Esophagus squamous epithelium (tissue), 4 donors: ENCODE data around the gene MNS1.

ENCODE experiments used
- POLR2A ChIP-seq, 4 donors: fragments of 450-650 bp; IDR thresholded peaks; one replicate each; pipeline ENCODE4 v1.6.1; 2017; ENCODE audit warnings: antibody characterized with exemption in 4 of 4, mild to moderate bottlenecking in 4 of 4, moderate library complexity in 3 of 4
- TF ChIP-seq, protein P1 (sequence below), 6 experiments: fragments of 450-650 bp in 4 of 6; fragments of 200-600 bp in 2 of 6; sonication (generic) in 2 of 6; IDR thresholded peaks; one replicate each; pipeline ENCODE4 v1.5.1; 2016 to 2019; ENCODE audit warnings: antibody characterized with exemption in 6 of 6, mild to moderate bottlenecking in 4 of 6, moderate library complexity in 4 of 6

DNA sequence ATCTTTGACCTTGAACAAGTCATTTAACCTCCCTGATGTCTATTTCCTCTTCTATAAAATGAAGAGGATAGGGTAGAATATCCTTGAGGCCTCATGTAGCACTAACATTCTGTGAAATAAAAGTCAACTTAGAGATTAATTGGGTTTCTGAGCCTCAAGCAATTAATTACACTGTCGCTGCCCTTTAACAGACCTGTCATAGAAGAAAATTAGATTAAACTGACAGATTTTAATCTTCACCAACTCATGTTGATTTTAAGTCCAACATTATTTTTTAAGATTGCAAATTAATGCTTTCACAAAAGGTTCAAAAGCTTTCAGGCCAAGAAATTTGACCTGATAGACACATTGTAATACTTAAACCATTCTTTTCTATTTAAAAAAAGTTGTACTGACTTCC, 8.1 kb upstream of the MNS1 start:
- TF ChIP-seq, protein P1, sequence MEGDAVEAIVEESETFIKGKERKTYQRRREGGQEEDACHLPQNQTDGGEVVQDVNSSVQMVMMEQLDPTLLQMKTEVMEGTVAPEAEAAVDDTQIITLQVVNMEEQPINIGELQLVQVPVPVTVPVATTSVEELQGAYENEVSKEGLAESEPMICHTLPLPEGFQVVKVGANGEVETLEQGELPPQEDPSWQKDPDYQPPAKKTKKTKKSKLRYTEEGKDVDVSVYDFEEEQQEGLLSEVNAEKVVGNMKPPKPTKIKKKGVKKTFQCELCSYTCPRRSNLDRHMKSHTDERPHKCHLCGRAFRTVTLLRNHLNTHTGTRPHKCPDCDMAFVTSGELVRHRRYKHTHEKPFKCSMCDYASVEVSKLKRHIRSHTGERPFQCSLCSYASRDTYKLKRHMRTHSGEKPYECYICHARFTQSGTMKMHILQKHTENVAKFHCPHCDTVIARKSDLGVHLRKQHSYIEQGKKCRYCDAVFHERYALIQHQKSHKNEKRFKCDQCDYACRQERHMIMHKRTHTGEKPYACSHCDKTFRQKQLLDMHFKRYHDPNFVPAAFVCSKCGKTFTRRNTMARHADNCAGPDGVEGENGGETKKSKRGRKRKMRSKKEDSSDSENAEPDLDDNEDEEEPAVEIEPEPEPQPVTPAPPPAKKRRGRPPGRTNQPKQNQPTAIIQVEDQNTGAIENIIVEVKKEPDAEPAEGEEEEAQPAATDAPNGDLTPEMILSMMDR (IDR thresholded peaks at IDR 0.05), result no peak
- no peak for TF ChIP-seq POLR2A (IDR thresholded peaks at IDR 0.05)
